ENCODE measurements around the gene ZBTB33.

Gene ZBTB33

DNA sequence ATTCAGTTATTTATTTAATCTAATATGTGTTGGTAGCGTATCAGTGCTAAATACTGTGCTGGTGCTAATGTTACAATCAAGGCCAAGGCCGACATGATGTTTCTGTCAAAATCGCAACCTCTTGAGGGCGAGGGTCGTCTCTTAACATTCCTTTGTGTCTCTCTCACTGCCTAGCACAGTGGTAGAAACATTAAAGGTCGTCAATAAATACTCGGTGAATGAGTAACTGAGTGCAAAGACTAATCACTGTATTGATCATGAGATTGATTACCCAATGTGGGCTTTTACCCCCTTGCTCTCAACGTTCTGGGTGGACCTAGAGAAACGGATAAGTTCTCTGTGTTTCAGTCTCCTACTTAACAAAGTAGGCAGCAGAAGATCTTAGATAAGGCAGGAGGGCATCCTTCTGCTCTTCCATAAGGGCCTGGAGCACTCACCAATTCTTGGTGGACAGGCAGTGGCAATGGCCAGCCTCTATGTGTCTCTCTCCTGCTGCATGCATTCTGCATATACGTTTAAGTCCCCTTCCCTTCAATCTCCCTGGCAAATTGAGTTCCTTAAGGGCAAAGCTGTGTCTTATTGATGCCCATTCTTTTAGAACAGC, 30.5 kb downstream of the ZBTB33 start:
- DNase-seq, result no peak
- TF ChIP-seq GATA1 (IDR thresholded peaks at IDR 0.05; ENCODE audit: low read depth, low read length) (no peak), POLR2A (IDR thresholded peaks at IDR 0.05; ENCODE audit: low read length) (no peak)

DNA sequence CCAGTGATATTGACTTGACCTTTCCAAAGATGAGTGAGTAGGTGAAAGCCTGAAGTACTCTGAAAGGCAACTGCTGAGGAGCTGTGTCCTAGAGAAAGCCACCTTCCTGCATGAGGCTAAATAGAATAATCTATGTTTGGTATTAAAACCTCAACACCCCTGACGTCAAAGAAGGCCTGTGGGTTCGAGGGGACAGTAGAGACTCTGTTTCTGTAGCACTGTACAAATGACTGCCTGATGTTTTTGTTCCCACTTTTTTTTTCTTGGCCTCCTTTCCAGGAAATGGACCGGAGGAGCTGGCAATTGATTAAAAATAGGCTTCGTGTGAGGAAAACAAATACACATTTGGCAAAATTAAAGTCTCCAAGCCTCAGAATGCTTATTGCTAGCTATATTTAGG, 31.1 kb downstream of the ZBTB33 start:
- TF ChIP-seq GATA1 (IDR thresholded peaks at IDR 0.05; ENCODE audit: low read depth, low read length) (no peak), POLR2A (IDR thresholded peaks at IDR 0.05; ENCODE audit: low read length) (no peak)

DNA sequence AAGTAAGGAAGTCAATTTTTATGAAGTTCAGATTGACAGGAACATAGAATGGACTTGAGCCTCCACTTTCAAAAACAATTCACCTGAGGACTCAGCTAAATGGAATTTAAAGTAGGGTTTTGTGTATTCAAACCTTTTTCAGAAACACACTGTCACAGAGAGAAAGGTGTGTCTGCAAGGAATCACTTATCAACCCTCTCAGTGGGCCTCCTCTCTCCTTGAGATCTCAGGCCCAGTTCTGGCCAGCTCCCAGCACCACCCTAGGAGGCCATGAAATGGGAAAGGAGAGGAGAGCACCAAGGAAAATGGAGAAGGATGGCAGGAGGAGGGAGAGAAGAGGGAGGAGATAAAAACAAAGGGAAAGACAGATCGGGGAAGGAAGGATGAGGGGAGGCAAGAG, 32.1 kb downstream of the ZBTB33 start:
- peak; percentile 16 to 28 for DNase-seq
- no peak for TF ChIP-seq POLR2A (IDR thresholded peaks at IDR 0.05; ENCODE audit: low read length)

More for the DNA sequence above, 31.1 kb downstream of the ZBTB33 start:
- DNase-seq, result no peak

DNA sequence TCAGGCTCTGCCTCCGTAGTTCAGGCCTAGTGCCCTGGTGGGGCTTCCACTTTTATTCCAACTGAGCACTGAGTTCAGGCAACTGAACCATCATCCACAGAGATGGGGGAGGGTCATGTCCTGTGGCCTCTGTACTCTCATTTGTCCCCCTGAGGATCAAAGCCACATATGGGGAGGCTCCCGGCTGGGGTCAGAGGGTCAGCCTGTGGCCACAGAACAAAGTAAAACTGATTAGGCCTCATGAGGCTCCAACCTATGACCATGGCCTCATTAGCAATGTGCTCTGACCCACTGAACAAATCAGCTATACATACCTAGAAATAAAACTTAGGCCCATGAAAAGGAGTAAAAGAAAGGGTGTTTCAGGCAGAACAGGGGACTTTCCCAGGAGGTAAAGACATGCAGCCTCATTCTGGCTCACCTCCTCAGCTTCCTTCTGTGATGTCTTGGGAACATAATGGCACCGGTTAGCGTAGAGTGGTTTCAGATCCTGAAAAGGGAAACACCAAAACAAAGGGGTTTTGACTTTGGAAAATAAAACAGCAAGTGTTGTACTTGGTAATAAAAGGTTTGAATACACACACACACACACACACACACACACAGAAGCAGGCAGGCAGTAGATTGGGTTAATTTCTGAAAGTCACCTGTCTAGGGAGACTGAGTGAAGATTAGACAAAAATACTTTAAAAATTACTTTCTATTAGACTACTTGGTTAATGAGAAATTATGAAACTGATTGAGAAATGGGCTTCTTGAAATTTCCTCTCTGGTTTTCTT, 36.3 kb downstream of the ZBTB33 start:
- TF ChIP-seq POLR2A (IDR thresholded peaks at IDR 0.05; ENCODE audit: low read length) (no peak), GATA1 (IDR thresholded peaks at IDR 0.05; ENCODE audit: low read depth, low read length) (no peak)
- DNase-seq, result no peak

DNA sequence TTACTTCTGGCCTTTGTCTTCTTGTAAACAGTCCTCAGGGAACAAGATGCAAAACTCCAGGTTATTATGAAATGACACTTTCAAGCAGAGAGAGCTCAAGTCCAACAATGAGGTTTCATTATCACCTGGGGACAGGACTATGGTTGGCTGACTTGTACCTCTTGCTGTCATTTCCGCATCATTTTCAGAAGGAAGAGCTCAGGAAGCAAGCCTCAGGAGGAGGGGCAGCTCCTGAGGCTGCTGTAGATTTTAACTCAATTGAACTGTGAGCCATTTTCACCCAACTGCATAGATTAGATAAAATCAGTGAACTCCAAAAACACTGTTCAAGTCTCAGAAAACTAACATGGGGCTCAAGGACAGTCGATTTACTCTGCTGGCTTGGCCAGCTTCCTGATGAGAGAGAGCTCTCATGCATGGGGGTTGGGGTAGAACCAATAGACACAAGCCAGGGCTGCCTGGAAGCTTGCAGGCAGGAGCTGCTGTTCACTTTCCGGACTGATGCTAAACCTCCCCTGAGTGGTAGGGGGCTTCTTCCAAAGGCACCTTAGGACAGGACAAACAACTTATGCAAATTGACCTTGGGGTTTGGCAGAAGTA, 37.0 kb downstream of the ZBTB33 start:
- no peak for DNase-seq
- TF ChIP-seq POLR2A (IDR thresholded peaks at IDR 0.05; ENCODE audit: low read length), result no peak
- no peak for TF ChIP-seq GATA1 (IDR thresholded peaks at IDR 0.05; ENCODE audit: low read depth, low read length)

DNA sequence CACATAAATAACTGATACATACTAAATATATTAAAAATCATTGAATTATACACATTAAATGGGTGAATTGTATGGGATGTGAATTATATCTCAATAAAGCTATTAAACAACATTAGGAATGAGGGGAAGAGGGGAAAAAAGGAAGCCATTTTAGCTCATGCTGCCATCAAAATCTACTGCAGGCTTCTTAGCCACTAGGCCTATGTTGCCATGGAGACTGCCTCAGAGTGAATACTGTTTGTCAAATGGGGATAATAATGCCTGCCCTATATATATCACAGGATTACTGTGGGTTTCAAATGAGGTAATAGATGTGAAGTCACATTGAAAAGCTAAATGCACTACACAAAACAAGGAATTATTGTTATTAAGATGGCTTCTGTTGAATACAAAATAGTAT, 39.5 kb downstream of the ZBTB33 start:
- no peak for DNase-seq
- TF ChIP-seq GATA1 (IDR thresholded peaks at IDR 0.05; ENCODE audit: low read depth, low read length) (no peak), POLR2A (IDR thresholded peaks at IDR 0.05; ENCODE audit: low read length) (no peak)

DNA sequence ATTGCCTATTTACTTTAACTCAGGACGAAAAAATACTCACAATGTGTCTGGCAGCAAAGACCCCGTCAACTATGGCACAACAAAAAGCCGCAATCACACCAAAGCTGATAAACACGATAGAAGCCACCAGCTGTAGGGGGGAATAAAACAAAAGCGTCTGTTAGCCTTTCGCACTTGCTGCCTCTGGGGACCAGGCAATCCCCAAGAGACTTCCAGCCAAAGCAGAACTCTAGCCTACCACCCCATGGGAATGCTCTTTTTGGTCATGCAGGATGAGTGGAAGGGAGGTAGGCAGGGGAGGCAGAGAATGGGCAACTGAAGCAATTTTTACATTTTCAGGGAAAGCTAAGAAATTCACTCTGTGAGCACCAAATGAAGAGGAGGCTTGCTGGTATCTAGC, 40.6 kb downstream of the ZBTB33 start:
- no peak for TF ChIP-seq GATA1 (IDR thresholded peaks at IDR 0.05; ENCODE audit: low read depth, low read length)
- no peak for TF ChIP-seq POLR2A (IDR thresholded peaks at IDR 0.05; ENCODE audit: low read length)
- no peak for DNase-seq

DNA sequence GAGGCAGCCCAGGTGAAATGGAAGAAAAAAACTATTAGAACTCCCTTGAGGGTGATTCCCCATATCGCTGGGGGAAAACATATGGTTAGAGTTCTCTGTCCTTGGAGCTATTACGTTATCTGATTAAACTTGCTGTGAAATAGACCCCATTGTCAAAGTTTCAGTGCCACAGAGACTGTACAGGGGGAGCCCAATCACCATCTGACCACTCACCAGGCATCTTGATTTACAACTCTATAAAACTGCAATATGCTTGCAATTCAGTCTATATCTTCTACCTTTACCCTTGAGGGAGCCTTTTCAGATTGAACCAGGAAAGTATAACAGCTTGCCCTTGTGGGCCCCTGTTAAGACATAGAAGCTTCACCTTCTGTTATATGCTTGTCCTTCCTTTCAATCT, 42.4 kb downstream of the ZBTB33 start:
- DNase-seq, result no peak

DNA sequence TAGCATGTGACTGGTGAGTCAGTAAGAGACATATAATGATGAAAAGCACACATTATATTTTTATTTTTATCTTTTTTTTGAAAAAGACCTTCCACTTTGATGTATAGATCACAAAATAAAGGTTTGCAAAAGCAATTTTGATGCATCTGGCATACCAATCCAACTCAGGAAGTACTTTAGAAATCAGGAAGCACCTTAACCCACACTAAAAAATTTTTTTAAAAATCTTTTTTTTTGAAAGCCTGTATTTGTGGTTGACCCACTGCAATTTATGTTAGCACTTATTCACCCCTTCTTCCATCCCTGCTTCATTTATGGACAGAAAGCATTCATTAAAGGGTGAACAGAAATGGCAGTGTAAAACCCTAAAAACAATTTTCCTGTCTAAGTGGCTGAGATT, 44.0 kb downstream of the ZBTB33 start:
- no peak for TF ChIP-seq POLR2A (IDR thresholded peaks at IDR 0.05; ENCODE audit: low read length)
- no peak for TF ChIP-seq GATA1 (IDR thresholded peaks at IDR 0.05; ENCODE audit: low read depth, low read length)
- DNase-seq, result no peak

More for the DNA sequence above, 42.4 kb downstream of the ZBTB33 start:
- TF ChIP-seq GATA1 (IDR thresholded peaks at IDR 0.05; ENCODE audit: low read depth, low read length), result no peak
- TF ChIP-seq POLR2A (IDR thresholded peaks at IDR 0.05; ENCODE audit: low read length), result no peak

DNA sequence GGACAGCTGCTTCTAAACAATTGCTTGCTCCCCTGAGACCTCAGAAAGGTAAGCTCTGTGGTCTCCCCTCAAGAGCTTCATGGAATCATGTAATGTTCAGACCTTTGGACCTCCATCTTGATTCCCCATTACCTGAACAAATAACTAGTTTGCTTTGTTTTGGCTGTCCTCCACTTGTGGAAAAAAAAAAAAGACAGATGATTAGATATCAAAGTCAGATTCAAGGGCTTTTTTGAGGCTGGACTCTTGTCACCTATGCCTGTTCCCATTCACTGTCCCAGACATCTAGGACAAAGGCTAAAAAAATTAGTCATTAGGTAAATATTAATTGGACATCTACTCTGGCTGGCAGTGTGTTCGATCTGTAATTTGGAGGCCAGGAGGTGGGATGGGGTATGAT, 47.3 kb downstream of the ZBTB33 start:
- TF ChIP-seq POLR2A (IDR thresholded peaks at IDR 0.05; ENCODE audit: low read length), result no peak
- TF ChIP-seq GATA1 (IDR thresholded peaks at IDR 0.05; ENCODE audit: low read depth, low read length), result no peak
- DNase-seq, result no peak

DNA sequence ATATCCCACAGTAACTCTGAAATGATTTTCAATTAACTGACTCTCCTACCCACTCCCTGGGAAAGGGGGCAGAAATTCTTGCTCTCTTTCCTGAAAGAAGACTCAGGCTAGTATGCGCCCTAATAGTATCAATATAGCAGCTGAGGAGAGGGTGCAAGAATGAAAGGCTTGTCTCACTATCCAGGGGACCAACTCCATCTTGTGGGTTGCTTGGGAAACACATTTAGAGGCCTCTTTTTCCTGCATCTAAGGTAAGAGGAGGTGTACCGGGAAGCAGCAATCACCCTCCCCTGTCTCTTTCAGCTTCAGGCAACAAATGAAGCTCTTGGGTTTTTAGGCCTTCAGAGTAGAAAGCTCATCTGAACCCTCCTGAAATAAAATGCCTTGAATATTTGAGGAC, 49.3 kb downstream of the ZBTB33 start:
- DNase-seq, result peak; percentile 1 to 6
- no peak for TF ChIP-seq GATA1 (IDR thresholded peaks at IDR 0.05; ENCODE audit: low read depth, low read length)
- TF ChIP-seq POLR2A (IDR thresholded peaks at IDR 0.05; ENCODE audit: low read length), result no peak

DNA sequence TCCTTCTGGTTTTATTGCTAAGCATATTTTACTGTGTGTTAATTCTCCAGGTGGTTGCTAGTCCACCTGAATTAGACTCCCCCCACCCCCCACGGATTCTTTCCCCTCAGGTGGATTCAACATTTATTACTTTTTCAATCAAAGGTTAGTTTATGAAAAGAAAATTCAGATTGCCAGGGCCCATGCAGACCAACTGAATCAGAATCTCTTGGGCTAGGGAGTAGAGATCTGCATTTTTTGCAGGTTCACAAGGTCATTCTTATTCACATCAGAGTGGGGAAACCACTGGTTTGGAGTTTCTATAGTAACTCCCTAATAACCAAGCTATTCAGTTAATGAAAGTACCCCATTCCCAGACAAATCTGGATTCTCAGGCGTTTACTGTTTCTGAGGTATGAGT, 50.9 kb downstream of the ZBTB33 start:
- DNase-seq, result no peak
- no peak for TF ChIP-seq POLR2A (IDR thresholded peaks at IDR 0.05; ENCODE audit: low read length)
- TF ChIP-seq GATA1 (IDR thresholded peaks at IDR 0.05; ENCODE audit: low read depth, low read length), result no peak

DNA sequence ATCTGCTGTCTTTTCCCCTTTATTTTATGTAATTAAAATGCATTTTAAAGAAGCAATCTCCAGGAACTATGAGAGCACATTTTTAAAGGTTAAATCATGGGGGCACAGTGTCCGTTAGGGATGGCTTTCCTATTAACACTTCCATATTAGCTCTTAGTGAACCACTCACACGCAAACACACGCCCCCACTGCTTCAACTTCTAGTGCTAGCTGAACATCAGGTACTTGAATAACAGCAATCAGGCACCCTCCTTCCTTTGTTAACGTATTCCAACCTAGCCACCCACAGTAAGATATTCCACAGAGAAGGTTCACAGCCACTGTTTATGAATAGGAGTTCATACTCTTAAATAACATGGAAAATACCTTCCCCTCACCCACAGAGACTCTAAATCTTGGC, 51.3 kb downstream of the ZBTB33 start:
- TF ChIP-seq GATA1 (IDR thresholded peaks at IDR 0.05; ENCODE audit: low read depth, low read length) (no peak), POLR2A (IDR thresholded peaks at IDR 0.05; ENCODE audit: low read length) (no peak)
- no peak for DNase-seq

DNA sequence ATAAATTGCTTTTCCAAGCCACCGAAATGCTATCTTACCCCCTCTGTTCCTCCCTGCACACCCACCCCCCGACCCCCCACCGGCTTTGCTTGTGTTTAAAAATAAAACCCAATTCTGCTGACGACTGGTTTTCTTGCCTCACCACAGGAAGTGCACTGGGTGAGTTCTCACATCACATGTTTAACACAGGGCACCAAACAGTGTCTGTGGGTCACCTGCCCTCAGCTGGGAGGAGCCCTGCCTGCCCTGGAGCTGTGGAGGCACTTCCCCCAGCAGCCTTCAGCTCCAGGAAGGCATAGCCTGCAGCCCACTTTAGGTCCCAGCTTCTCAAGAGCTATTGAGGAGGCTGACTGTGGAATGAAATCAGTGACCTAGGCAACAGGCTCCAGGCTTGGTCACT, 51.8 kb downstream of the ZBTB33 start:
- TF ChIP-seq POLR2A (IDR thresholded peaks at IDR 0.05; ENCODE audit: low read length) (no peak), GATA1 (IDR thresholded peaks at IDR 0.05; ENCODE audit: low read depth, low read length) (no peak)

DNA sequence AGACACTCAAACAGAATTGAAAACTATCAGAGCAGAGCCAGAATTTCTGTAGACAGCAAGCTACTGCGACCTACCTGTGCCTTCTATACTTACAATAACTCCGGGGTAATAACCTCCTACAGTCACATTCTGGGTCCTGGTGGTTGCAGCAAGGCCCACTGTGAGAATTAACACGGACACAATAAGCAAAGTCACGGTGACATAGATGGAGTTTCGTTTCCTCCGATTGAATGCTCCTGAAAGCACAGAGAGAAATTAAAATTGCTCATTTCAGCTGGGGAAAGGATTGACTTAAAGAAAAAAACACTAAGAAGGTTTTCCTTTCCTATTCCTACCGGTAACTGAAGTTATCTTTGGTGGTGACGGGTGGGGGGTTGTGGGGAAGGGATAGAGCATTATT, 53.6 kb downstream of the ZBTB33 start:
- TF ChIP-seq GATA1 (IDR thresholded peaks at IDR 0.05; ENCODE audit: low read depth, low read length), result no peak
- no peak for TF ChIP-seq POLR2A (IDR thresholded peaks at IDR 0.05; ENCODE audit: low read length)
- DNase-seq, result no peak

More for the DNA sequence above, 51.8 kb downstream of the ZBTB33 start:
- DNase-seq, result no peak

Data from erythroblast (primary cell).